Activated naive CD4-positive, alpha-beta T cell treated with anti-CD3 and anti-CD28 coated beads, Interleukin-2, amount 10 ng/mL, durations not matched to agents 7 days and 5 days (primary cell): ENCODE results near the gene RPL10.

Source experiments
- CTCF ChIA-PET: fragments of 350-600 bp; sonication (Branson Sonifier 250); formaldehyde crosslinking; loops from one replicate; lab custom pipeline; 2021; ENCODE audit warnings: antibody characterized with exemption; lab: Charles Lee
- DNase-seq: peaks from one replicate; pipeline ENCODE4 v3.0.0-alpha.2; 2020
- H3K27ac Mint-ChIP-seq: one replicate; pipeline ENCODE4 v1.8.0; 2021; ENCODE audit warnings: mild to moderate bottlenecking, moderate library complexity, mixed read lengths
- H3K27me3 Mint-ChIP-seq: one replicate; pipeline ENCODE4 v1.8.0; 2021; ENCODE audit warnings: mild to moderate bottlenecking, mixed read lengths
- H3K36me3 Mint-ChIP-seq: one replicate; pipeline ENCODE4 v1.8.0; 2021; ENCODE audit warnings: mixed read lengths
- H3K4me1 Mint-ChIP-seq: one replicate; pipeline ENCODE4 v1.8.0; 2021; ENCODE audit warnings: mixed read lengths
- H3K4me3 Mint-ChIP-seq: one replicate; pipeline ENCODE4 v1.8.0; 2021; ENCODE audit warnings: mild to moderate bottlenecking, moderate library complexity, mixed read lengths
- H3K9me3 Mint-ChIP-seq: one replicate; pipeline ENCODE4 v1.8.0; 2021; ENCODE audit warnings: mixed read lengths

Gene RPL10

DNA sequence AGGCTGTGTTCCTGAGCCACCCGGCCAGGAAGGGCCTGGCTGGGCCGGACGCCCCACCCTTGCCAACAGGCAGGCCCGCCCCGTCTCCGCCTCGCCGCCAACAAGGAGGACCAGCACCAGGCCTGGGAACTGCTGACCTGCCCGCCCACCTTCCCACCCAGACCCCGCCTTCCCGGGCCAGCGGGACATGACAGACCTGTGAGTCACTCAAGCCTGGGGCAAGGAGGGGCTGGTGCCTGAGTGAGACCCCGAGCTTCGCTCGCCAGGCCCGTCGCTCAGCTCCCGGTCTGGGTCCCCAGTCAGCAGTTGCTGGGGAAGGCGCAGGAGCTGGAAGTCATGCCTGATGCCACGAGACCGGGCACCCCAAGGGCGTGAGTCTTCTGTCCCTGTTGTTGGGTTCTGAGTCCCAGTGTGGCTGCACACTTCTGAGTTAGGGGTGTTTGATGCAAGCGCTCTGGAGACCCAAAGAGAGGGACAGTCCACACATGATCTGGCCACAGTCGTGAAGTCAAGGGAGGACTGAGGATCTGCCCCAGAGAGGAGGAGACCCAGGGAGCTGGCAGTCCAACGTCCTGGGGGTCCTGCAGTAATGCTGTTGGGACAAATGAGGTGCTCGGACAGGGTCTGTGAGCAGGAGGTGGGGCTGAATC, 11.2 kb downstream of the RPL10 start, which contains the start of gene DNASE1L1:
DNASE1L1 (minus strand) TSS at position 33 of the 650 bp plus-strand sequence. CDS start 3,686 bp downstream, outside the sequence.
- peak within 1 kb of the TSS; percentile 70 for H3K27ac Mint-ChIP-seq

DNA sequence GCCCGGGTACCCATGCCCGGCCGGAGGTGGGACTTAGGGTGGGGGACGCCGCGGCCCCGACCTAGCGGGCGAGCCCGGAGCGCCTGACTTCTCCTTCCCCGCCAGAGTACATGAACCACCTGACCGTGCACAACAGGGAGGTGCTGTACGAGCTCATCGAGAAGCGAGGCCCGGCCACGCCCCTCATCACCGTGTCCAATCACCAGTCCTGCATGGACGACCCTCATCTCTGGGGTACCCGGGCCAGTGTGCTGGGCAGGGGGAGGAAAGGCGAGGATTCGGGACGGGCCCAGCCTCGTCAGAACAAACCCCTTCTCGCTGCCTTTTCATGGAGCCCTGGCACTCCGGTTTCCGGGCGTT, 13.8 kb downstream of the RPL10 start:
- no peaks in the 10 kb centered on the region for H3K27me3 Mint-ChIP-seq
- peak overlapping the region; percentile 93 for H3K4me3 Mint-ChIP-seq
- CTCF ChIA-PET: interaction anchor here (1.2 kb wide), 1 partner anchor 12 kb away, joined by 8 read pairs; no protein-coding TSS in a partner anchor
- peak; percentile 73 for DNase-seq
- H3K27ac Mint-ChIP-seq: peak overlapping the region; percentile 92
- peaks cover 26% of the 10 kb centered on the region for H3K4me1 Mint-ChIP-seq
- peaks cover 24% of the 10 kb centered on the region for H3K36me3 Mint-ChIP-seq
- H3K9me3 Mint-ChIP-seq: no peaks in the 10 kb centered on the region

More for the DNA sequence above, 11.2 kb downstream of the RPL10 start, which contains the start of gene DNASE1L1:
- peak; percentile 45 for DNase-seq
- H3K9me3 Mint-ChIP-seq: no peaks in the 10 kb centered on the region
- H3K4me3 Mint-ChIP-seq: peak within 1 kb of the TSS; percentile 70
- H3K27me3 Mint-ChIP-seq: no peaks in the 10 kb centered on the region
- CTCF ChIA-PET: interaction anchor here (1.0 to 3.0 kb wide), 2 partner anchors 10 to 118 kb away, joined by 3 to 14 read pairs; partner anchors contain the start of gene RPL10
- peaks cover 20% of the 10 kb centered on the region for H3K36me3 Mint-ChIP-seq
- peaks cover 23% of the 10 kb centered on the region for H3K4me1 Mint-ChIP-seq

DNA sequence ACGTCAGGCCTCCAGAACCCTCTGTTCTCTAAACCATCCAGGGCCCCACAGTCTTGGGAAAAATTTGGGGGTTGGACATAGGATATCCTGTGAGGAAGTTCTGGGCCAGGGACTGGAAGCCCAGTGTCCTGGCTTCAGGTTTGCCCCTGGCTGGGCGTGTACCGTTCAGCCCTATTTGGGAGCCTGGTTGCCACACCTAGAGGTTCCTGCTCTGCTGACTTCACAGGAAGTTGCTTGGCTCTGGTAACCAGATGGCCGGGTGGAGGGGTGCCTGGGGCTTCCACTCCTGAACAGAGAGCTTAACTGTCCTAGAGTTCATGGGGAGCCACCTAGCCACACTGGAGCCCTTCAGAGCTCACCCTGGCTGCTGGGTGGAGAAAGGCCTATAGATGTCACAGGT, 14.3 kb downstream of the RPL10 start:
- Mint-ChIP-seq H3K9me3 (no peaks in the 10 kb centered on the region), H3K4me1 (peaks cover 26% of the 10 kb centered on the region), H3K36me3 (peaks cover 24% of the 10 kb centered on the region), H3K27me3 (no peaks in the 10 kb centered on the region), H3K4me3 (peak overlapping the region; percentile 93), H3K27ac (peak overlapping the region; percentile 92)
- CTCF ChIA-PET: interaction anchor here (1.2 kb wide), 1 partner anchor 13 kb away, joined by 8 read pairs; no protein-coding TSS in a partner anchor
- peak; percentile 64 for DNase-seq

DNA sequence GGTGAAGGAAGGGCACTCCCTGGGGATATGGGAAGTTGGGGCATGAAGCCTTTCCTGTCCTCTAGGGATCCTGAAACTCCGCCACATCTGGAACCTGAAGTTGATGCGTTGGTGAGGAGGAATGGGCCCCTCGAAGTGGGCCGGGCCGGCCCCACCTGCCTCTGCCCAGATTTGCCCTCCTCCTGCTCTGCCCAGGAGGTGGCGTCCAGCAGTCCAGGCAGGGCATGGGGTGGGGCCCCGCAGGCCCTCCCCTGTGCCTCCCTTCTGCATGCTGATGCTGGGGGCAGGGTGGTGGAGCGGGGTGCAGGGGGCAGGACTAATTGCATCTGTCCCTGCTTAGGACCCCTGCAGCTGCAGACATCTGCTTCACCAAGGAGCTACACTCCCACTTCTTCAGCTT, 15.0 kb downstream of the RPL10 start:
- CTCF ChIA-PET: no interaction called here
- H3K4me1 Mint-ChIP-seq: peaks cover 26% of the 10 kb centered on the region
- peaks cover 24% of the 10 kb centered on the region for H3K36me3 Mint-ChIP-seq
- no peaks in the 10 kb centered on the region for H3K9me3 Mint-ChIP-seq
- DNase-seq: no peak
- H3K4me3 Mint-ChIP-seq: peak overlapping the region; percentile 93
- peak overlapping the region; percentile 92 for H3K27ac Mint-ChIP-seq
- no peaks in the 10 kb centered on the region for H3K27me3 Mint-ChIP-seq

DNA sequence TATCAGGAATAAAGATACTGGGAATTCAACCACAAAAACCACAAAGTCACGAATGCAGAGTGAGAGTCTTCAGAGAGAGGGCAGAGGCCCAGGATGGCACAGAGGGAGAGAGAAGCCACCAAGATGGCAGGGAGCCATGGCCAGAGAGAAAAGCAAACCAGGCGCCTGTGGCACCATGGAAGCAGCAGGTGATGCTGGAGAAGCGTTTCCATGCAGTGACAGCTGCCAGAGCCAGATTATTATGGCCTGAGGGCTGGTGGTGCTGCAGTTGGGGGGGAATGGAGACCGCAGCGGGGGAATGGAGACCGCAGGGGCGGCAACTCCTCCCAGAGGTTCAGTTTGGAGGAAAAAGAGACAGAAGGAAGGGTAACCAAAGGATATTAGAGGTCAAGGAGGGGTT, 19.0 kb downstream of the RPL10 start:
- Mint-ChIP-seq H3K4me1 (peaks cover 11% of the 10 kb centered on the region), H3K4me3 (no peak overlapping the region), H3K27ac (no peak overlapping the region), H3K27me3 (no peaks in the 10 kb centered on the region), H3K9me3 (no peaks in the 10 kb centered on the region), H3K36me3 (peaks cover 16% of the 10 kb centered on the region)
- CTCF ChIA-PET: no interaction called here
- no peak for DNase-seq

DNA sequence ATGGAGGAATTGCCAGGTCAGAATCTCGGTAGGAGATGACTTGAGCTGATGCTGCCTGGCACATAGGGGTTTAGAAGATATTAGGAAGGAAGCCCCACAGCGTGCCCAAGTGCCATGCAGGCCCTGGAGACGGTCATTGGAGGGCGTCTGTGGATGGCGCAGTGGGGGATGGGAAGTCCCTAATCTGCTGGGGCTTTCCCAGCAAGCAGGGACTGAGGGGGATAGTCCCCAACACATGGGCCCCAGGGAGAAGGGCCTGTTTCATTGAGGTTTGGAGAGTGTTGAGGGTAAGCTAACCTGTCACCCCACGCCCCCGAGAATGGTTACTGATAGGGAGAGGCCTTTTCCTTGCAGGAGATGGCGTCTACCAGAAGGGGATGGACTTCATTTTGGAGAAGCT, 21.0 kb downstream of the RPL10 start:
- no peaks in the 10 kb centered on the region for H3K9me3 Mint-ChIP-seq
- H3K36me3 Mint-ChIP-seq: peaks cover 9% of the 10 kb centered on the region
- DNase-seq: no peak
- H3K27ac Mint-ChIP-seq: no peak overlapping the region
- CTCF ChIA-PET: no interaction called here
- H3K4me3 Mint-ChIP-seq: no peak overlapping the region
- no peaks in the 10 kb centered on the region for H3K27me3 Mint-ChIP-seq
- H3K4me1 Mint-ChIP-seq: peaks cover 5% of the 10 kb centered on the region

DNA sequence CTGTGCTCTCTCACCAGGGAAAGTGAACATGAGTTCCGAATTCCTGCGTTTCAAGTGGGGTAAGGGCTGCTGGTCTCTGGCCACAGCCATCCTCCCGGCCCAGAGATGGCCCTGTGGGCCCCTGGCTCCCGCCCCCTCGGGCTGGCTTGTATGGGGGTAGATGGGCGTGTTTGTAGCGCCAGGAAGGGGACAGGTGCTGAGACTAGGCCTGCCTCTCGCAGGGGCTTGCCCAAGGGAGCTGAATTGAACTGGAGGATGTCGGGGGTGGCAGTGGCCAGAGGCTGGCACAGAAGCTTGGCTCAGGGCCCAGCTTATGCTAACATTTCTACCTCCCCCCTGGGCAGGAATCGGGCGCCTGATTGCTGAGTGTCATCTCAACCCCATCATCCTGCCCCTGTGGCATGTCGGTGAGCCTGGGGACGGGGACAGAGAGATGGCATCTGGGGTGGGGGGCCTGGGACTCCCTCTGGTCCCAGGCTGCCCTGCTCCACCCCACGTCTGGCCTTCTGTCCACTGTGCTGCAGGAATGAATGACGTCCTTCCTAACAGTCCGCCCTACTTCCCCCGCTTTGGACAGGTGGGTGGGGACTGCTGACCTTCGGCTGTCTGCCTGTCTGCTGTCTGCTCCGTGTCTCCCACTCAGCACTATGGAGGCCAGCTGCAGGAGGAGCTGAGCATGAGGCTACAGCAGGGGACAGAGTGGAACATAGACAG, 21.7 kb downstream of the RPL10 start:
- Mint-ChIP-seq H3K27ac (no peak overlapping the region), H3K36me3 (peaks cover 9% of the 10 kb centered on the region), H3K27me3 (no peaks in the 10 kb centered on the region), H3K4me1 (peaks cover 9% of the 10 kb centered on the region), H3K9me3 (no peaks in the 10 kb centered on the region), H3K4me3 (no peak overlapping the region)
- CTCF ChIA-PET: no interaction called here
- no peak for DNase-seq

DNA sequence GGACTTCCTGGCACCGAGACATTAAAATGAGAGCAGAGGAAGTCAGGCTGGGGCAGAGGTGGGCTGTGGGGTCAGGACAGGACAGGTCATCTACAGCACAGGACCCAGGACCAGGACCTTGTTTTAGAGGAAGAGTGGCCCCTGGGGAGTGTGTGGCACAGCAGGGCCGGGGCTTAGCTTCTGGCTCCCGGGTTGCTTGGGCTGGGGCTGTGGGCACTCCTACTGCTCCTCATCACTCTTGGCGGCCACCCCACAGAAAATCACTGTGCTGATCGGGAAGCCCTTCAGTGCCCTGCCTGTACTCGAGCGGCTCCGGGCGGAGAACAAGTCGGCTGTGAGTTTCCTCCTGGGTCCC, 22.2 kb downstream of the RPL10 start:
- H3K27ac Mint-ChIP-seq: no peak overlapping the region
- no peak for DNase-seq
- H3K27me3 Mint-ChIP-seq: no peaks in the 10 kb centered on the region
- peaks cover 7% of the 10 kb centered on the region for H3K36me3 Mint-ChIP-seq
- no peaks in the 10 kb centered on the region for H3K9me3 Mint-ChIP-seq
- H3K4me1 Mint-ChIP-seq: peaks cover 9% of the 10 kb centered on the region
- no peak overlapping the region for H3K4me3 Mint-ChIP-seq
- CTCF ChIA-PET: no interaction called here

DNA sequence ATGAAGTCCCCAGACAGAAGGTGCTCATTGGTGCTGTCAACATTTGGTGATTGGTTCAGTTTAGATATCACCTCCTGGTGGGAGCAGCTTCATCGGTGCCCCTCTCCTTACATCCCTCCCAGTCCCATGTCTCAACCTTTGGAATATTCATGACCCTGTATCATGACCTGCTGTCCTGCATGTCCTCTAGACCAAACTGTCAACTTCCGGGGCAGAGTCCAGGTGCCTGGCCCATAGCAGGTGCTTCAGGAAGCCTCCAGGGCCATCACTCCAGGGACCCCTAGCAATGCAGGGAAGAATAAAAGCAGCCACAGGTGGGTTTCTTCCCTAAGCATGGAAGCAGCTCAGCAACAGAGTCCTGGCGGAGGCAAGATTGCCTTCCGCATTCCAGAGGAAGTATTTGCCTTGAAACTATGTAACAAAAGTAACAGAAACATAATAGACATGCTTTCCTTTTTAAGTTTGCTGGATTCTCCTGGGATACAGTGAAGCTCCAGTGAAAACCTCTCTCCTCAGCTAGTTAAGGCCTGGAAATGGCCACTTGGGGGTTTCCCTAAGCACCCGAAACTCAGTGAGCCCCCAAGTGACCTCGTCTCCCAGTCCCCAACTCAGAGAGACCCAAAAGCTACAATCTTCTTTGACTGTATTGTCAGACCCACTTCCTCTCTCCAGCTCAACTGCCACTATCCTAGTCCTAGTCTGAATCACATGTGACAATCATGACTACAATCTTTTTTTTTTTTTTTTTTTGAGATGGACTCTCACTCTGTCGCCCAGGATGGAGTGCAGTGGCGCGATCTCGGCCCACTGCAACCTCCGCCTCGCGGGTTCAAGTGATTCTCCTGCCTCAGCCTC, 29.0 kb downstream of the RPL10 start:
- Mint-ChIP-seq H3K4me3 (no peak overlapping the region), H3K4me1 (peaks cover 36% of the 10 kb centered on the region), H3K36me3 (peaks cover 5% of the 10 kb centered on the region), H3K27me3 (no peaks in the 10 kb centered on the region), H3K9me3 (no peaks in the 10 kb centered on the region), H3K27ac (peak overlapping the region; percentile 52)
- CTCF ChIA-PET: no interaction called here
- no peak for DNase-seq

DNA sequence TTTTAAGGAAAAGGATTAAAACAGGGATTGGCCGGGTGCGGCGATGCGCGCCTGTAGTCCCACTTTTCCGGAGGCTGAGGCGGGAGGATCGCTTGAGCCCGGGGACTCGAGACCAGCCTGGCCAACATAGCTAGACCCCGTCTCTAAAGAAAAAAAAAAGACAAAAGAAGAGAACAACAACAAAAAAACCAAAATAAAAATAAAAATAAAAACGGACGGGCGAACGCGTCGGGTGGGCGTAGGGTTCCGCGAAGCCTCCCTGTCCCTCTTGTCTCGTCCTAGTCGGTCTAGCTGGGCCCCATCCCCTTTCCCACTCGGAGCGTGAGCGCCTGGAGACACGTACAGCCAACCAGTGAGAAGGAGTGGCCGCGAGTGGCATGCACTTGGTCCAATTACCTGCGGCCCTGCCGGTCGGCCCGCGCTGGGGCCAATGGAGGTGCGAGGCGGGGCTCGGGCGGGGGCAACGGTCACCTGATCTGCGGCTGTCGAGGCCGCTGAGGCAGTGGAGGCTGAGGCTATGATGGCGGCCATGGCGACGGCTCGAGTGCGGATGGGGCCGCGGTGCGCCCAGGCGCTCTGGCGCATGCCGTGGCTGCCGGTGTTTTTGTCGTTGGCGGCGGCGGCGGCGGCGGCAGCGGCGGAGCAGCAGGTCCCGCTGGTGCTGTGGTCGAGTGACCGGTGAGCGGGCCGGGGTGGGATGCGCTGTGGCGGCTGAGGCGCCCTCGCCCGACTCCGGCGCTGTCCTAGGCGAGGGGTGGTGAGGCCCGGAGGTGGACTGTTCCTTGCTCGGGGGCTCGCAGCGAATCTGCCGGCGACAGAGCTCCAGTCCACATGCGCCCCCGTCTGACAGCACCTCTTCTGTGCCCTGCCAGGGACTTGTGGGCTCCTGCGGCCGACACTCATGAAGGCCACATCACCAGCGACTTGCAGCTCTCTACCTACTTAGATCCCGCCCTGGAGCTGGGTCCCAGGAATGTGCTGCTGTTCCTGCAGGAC, 30.3 kb downstream of the RPL10 start, which contains the start of gene ATP6AP1:
ATP6AP1 (plus strand) TSS at position 502 of the 996 bp plus-strand sequence; CDS start at position 518, 16 bp downstream.
- peak within 1 kb of the TSS; percentile 82 for H3K27ac Mint-ChIP-seq
- peaks cover 36% of the 10 kb centered on the region for H3K4me1 Mint-ChIP-seq
- H3K9me3 Mint-ChIP-seq: no peaks in the 10 kb centered on the region
- H3K36me3 Mint-ChIP-seq: peaks cover 8% of the 10 kb centered on the region
- CTCF ChIA-PET: no interaction called here
- H3K4me3 Mint-ChIP-seq: peak within 1 kb of the TSS; percentile 75
- DNase-seq: peak; percentile 93
- no peaks in the 10 kb centered on the region for H3K27me3 Mint-ChIP-seq

DNA sequence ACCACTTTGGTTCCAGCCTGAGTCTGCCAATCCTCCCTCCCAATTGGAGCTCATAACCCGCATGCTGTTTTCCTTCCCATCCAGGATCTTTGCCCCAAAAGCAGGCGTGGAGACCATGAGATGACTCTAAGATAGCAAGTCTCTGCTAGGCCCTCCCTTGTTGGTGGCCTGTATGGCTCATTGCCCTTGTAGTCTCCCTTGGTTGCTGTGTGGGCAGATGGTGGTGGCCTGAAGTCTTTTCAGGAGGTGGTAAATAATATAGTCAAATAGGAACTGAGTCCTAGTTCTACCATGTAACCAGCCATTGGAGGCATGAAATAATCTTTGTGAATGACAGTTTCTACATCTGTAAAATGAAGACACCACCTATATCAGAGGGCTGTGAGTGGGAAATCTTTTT, 31.5 kb downstream of the RPL10 start:
- CTCF ChIA-PET: no interaction called here
- peak overlapping the region; percentile 82 for H3K27ac Mint-ChIP-seq
- H3K36me3 Mint-ChIP-seq: peaks cover 8% of the 10 kb centered on the region
- peaks cover 30% of the 10 kb centered on the region for H3K4me1 Mint-ChIP-seq
- no peaks in the 10 kb centered on the region for H3K9me3 Mint-ChIP-seq
- peak overlapping the region; percentile 75 for H3K4me3 Mint-ChIP-seq
- no peaks in the 10 kb centered on the region for H3K27me3 Mint-ChIP-seq
- no peak for DNase-seq

DNA sequence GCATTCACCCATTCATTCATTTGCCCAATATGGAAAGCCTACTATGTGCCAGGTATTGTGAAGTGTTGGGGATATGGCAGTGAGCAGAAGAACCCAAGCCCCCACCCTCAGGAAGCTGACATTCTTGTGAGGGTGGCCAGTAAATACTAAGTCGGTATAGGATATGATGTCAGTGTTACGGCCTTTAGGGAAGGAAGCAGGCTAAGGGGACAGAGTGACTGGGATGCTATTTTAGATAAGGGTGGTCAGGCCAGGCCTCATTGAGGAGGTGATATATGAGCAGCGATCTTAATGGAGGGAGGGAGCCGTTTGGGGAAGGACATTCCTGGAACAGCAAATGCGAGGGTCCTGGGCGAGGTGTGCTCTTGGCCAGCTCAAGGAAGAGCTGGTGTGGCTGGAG, 32.3 kb downstream of the RPL10 start:
- Mint-ChIP-seq H3K9me3 (no peaks in the 10 kb centered on the region), H3K27me3 (no peaks in the 10 kb centered on the region)
- CTCF ChIA-PET: no interaction called here

DNA sequence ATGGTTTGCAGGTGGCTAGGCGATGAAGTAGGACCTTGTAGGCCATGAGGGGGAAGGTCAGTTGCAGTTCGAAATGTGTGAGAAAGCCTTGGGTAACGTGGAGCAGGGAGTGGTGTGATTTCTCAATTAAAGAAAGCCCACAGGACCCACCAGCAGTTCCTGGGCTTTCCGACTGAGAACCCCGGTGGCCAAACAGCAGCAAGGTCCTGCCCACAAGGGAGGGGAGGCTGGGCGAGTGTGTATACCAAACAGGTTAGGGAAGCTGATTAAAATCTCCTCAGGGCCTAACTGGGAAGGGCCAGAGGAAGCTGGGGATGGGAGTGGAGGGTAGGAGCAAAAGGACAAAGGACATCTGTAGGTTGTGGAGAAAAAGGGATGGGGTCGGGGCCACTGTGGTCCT, 32.7 kb downstream of the RPL10 start:
- Mint-ChIP-seq H3K27ac (no peak overlapping the region), H3K4me3 (no peak overlapping the region), H3K4me1 (peaks cover 31% of the 10 kb centered on the region), H3K9me3 (no peaks in the 10 kb centered on the region), H3K27me3 (no peaks in the 10 kb centered on the region), H3K36me3 (peaks cover 9% of the 10 kb centered on the region)
- CTCF ChIA-PET: no interaction called here
- no peak for DNase-seq

More for the DNA sequence above, 32.3 kb downstream of the RPL10 start:
- Mint-ChIP-seq H3K36me3 (peaks cover 8% of the 10 kb centered on the region), H3K27ac (peak overlapping the region; percentile 16), H3K4me3 (no peak overlapping the region), H3K4me1 (peaks cover 30% of the 10 kb centered on the region)
- DNase-seq: no peak
